COLO829 (cell line): ENCODE results near the gene DRD1.
"Not testable (repeated sequence)": the region's sequence is repeated elsewhere in the genome, so short reads cannot be mapped to it uniquely, and the experiment has no call there.

Source experiments
- DNase-seq: peaks from one replicate; pipeline ENCODE4 v3.0.0; 2012; ENCODE audit warnings: low spot score

Gene DRD1

GRCh38 chr5:175467983-175468690 is 24.2 kb upstream of the DRD1 start:
- no peak for DNase-seq

GRCh38 chr5:175466700-175467318 is 22.8 kb upstream of the DRD1 start:
- DNase-seq, result no peak

- DNase-seq, result no peak
Measured at GRCh38 chr5:175465282-175465681, 21.3 kb upstream of the DRD1 start.

- no peak for DNase-seq
Measured at GRCh38 chr5:175464942-175465233, 20.9 kb upstream of the DRD1 start.

- no peak for DNase-seq
Measured at GRCh38 chr5:175464074-175464941, 20.3 kb upstream of the DRD1 start.

- DNase-seq, result no peak
Measured at GRCh38 chr5:175463641-175464040, 19.7 kb upstream of the DRD1 start.

GRCh38 chr5:175461370-175461769 is 17.4 kb upstream of the DRD1 start:
- no peak for DNase-seq

GRCh38 chr5:175460552-175460951 is 16.6 kb upstream of the DRD1 start:
- DNase-seq, result no peak

- no peak for DNase-seq
Measured at GRCh38 chr5:175460126-175460525, 16.1 kb upstream of the DRD1 start.

- no peak for DNase-seq
Measured at GRCh38 chr5:175457466-175457865, 13.5 kb upstream of the DRD1 start.

GRCh38 chr5:175456105-175456742 is 12.2 kb upstream of the DRD1 start:
- DNase-seq, result no peak

GRCh38 chr5:175454338-175454737 is 10.4 kb upstream of the DRD1 start:
- not testable (repeated sequence) for DNase-seq

- no peak for DNase-seq
Measured at GRCh38 chr5:175452166-175452565, 8.2 kb upstream of the DRD1 start.

- DNase-seq, result peak; percentile 50
Measured at GRCh38 chr5:175448276-175448675, 4.3 kb upstream of the DRD1 start.

- no peak for DNase-seq
Measured at GRCh38 chr5:175447571-175447970, 3.6 kb upstream of the DRD1 start.

- not testable (repeated sequence) for DNase-seq
Measured at GRCh38 chr5:175446378-175446777, 2.4 kb upstream of the DRD1 start.

GRCh38 chr5:175444905-175445456 is 999 bp upstream of the DRD1 start:
- DNase-seq, result no peak

- no peak for DNase-seq
Measured at GRCh38 chr5:175443514-175444059, 395 bp downstream of the DRD1 start.

GRCh38 chr5:175438234-175438857 is 5.6 kb downstream of the DRD1 start:
- no peak for DNase-seq

GRCh38 chr5:175436359-175436758 is 7.6 kb downstream of the DRD1 start:
- DNase-seq, result no peak

GRCh38 chr5:175434800-175435199 is 9.2 kb downstream of the DRD1 start:
- DNase-seq, result no peak

GRCh38 chr5:175427762-175428161 is 16.2 kb downstream of the DRD1 start:
- DNase-seq, result no peak
